Measurements from ENCODE around the gene DPP6. TPM values are rescaled to one million over a fixed set of nuclear protein-coding genes. Genes with fewer than 3 reads are reported as not detected.

The DPP6 gene
- total and polyA plus RNA-seq, 9 of the 15 experiments (the other 6 are each of a cell fraction or from before 2014, with no cell fraction given) = not detected

DNA sequence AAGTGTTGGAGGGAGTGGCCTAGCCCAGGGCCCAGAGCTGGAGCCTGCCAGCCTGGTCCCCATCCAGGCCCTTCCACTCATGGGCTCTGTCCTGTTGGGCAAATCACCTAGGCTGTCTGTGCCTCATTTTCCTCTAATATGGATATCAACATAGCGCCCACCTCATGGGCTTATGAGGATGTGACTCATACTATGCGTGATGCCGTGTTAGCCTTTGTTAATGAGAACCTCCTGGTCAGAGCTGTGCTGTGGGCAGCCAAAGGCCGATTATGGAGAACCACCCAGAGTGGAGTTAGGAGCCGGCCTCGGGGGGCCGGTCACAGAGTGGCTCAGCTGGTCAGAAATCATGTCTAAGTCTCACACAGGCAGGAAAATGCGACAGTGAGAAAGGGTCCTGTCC is 644.4 kb downstream of the DPP6 start (continued):
- TF ChIP-seq NRF1 (conservative IDR thresholded peaks at IDR 0.05 in 1 of 2, IDR thresholded peaks at IDR 0.05 in 1 of 2) = no peak

DNA sequence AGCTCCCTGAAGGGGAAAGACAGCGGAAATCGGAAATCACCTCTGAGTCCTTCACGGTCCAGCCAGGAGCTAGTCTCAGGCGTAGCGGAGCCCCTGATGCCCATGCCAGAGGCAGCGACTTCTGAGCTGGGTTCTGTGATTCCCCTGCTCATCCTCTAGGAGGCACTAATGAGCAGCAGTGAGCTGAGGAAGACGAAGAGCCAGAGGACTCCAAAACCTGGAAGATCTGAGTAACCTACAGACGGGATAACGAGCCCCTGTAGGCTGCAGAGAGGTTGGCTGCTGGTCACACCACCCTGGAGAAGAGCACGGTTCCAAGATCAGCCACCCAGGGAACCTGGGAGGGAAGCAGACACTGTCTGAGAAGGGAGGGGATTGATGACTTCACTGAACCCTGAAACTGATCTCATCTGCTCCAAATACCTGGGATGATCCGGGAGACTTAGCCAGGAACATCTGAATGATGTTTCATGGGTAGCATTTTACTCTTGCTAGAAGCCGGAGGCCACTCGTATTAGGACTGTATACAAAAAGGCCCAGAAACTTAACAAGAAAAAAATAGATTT is 646.6 kb downstream of the DPP6 start:
- Histone ChIP-seq H3K4me3 (no peak overlapping the region), H3K4me1 (replicated peaks in 1 of 2; ENCODE audit: control insufficient read depth in 2 of 2, insufficient read depth in 2 of 2, low read length in 2 of 2) (peaks cover 3 to 5% of the 10 kb centered on the region in 2 experiments; a peak in 2 of 5 replicates), H3K36me3 (ENCODE audit: control insufficient read depth, insufficient read depth, low read length) (no peaks in the 10 kb centered on the region), H3K79me2 (ENCODE audit: control insufficient read depth, insufficient read depth, low read length) (no peaks in the 10 kb centered on the region), H3K9me1 (ENCODE audit: control insufficient read depth, insufficient read depth, low read length) (no peaks in the 10 kb centered on the region), H4K20me1 (replicated peaks; ENCODE audit: control insufficient read depth, insufficient read depth, low read length) (no peaks in the 10 kb centered on the region), H3K9ac (ENCODE audit: insufficient read depth in 1 of 2, low read depth in 2 of 2, low read length in 2 of 2) (no peak overlapping the region), H2AFZ (ENCODE audit: low read depth, low read length) (peak overlapping the region; percentile 60), H3K27me3 (ENCODE audit: control insufficient read depth in 2 of 2, insufficient read depth in 2 of 2, low read length in 2 of 2) (peaks cover 0 to 27% of the 10 kb centered on the region in 2 experiments; a peak in 3 of 5 replicates), H3K9me3 (replicated peaks; ENCODE audit: control insufficient read depth, insufficient read depth, low read depth, low read length) (no peaks in the 10 kb centered on the region), H3K4me2 (ENCODE audit: insufficient read depth, low read length) (peak overlapping the region; percentile 44; the same call in 1 of the 2 replicates), H3K27ac (ENCODE audit: extremely low read depth, low read depth, low read length) (no peak overlapping the region)
- FAIRE-seq (peak; percentile 82), ATAC-seq (peak; percentile 83), DNase-seq (ENCODE audit: extremely low read depth in 1 of 4, low spot score in 3 of 4) (peak; percentile 71 to 84 (median 79))
- BruUV-seq (replicated peaks) = no TSS peak
- intact Hi-C loops (cut with micrococcal nuclease) = loop anchor here (1.0 kb wide), 3 partner anchors 45 to 90 kb away; no protein-coding TSS in a partner anchor
- POLR2A ChIA-PET = interaction anchor here (0.6 to 1.3 kb wide), 4 partner anchors 8 to 82 kb away, joined by 3 to 4 read pairs (median 4); no protein-coding TSS in a partner anchor
- 9% methylated on average over 13 of the region's 13 CpGs for WGBS (ENCODE audit: insufficient coverage, low coverage, missing lambda C conversion rate)
- in situ Hi-C loops (cut with MboI) = no loop called here
- CTCF ChIA-PET (ENCODE audit: low intra/inter-chr PET ratio) = interaction anchor here (1.1 to 1.4 kb wide), 2 partner anchors 45 kb away, joined by 4 to 6 read pairs; no protein-coding TSS in a partner anchor
- TF ChIP-seq, protein P1, sequence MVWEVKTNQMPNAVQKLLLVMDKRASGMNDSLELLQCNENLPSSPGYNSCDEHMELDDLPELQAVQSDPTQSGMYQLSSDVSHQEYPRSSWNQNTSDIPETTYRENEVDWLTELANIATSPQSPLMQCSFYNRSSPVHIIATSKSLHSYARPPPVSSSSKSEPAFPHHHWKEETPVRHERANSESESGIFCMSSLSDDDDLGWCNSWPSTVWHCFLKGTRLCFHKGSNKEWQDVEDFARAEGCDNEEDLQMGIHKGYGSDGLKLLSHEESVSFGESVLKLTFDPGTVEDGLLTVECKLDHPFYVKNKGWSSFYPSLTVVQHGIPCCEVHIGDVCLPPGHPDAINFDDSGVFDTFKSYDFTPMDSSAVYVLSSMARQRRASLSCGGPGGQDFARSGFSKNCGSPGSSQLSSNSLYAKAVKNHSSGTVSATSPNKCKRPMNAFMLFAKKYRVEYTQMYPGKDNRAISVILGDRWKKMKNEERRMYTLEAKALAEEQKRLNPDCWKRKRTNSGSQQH (CRISPR knock-in tag; IDR thresholded peaks at IDR 0.05) = no peak
- TF ChIP-seq SIN3A (IDR thresholded peaks at IDR 0.05; ENCODE audit: borderline replicate concordance in 2 of 2, control insufficient read depth in 1 of 2, low read depth in 2 of 2, low read length in 2 of 2) = no peak
- TF ChIP-seq NR2F6 (CRISPR knock-in tag; IDR thresholded peaks at IDR 0.05) = no peak
- TF ChIP-seq SMARCC2 (IDR thresholded peaks at IDR 0.05; ENCODE audit: low read depth) = no peak
- TF ChIP-seq TEAD1 (CRISPR knock-in tag; IDR thresholded peaks at IDR 0.05) = no peak
- no peak for TF ChIP-seq PHF20 (IDR thresholded peaks at IDR 0.05; ENCODE audit: partially characterized antibody)
- no peak for TF ChIP-seq HNRNPH1 (optimal IDR thresholded peaks at IDR 0.05; ENCODE audit: low read depth, low read length)
- TF ChIP-seq ZNF76 (CRISPR knock-in tag; IDR thresholded peaks at IDR 0.05; ENCODE audit: borderline replicate concordance) = no peak
- TF ChIP-seq CTBP1 (IDR thresholded peaks at IDR 0.05; ENCODE audit: borderline replicate concordance) = no peak
- TF ChIP-seq, protein P2, sequence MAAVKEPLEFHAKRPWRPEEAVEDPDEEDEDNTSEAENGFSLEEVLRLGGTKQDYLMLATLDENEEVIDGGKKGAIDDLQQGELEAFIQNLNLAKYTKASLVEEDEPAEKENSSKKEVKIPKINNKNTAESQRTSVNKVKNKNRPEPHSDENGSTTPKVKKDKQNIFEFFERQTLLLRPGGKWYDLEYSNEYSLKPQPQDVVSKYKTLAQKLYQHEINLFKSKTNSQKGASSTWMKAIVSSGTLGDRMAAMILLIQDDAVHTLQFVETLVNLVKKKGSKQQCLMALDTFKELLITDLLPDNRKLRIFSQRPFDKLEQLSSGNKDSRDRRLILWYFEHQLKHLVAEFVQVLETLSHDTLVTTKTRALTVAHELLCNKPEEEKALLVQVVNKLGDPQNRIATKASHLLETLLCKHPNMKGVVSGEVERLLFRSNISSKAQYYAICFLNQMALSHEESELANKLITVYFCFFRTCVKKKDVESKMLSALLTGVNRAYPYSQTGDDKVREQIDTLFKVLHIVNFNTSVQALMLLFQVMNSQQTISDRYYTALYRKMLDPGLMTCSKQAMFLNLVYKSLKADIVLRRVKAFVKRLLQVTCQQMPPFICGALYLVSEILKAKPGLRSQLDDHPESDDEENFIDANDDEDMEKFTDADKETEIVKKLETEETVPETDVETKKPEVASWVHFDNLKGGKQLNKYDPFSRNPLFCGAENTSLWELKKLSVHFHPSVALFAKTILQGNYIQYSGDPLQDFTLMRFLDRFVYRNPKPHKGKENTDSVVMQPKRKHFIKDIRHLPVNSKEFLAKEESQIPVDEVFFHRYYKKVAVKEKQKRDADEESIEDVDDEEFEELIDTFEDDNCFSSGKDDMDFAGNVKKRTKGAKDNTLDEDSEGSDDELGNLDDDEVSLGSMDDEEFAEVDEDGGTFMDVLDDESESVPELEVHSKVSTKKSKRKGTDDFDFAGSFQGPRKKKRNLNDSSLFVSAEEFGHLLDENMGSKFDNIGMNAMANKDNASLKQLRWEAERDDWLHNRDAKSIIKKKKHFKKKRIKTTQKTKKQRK (IDR thresholded peaks at IDR 0.05; ENCODE audit: borderline replicate concordance, low read depth, low read length) = no peak
- TF ChIP-seq, protein P3, sequence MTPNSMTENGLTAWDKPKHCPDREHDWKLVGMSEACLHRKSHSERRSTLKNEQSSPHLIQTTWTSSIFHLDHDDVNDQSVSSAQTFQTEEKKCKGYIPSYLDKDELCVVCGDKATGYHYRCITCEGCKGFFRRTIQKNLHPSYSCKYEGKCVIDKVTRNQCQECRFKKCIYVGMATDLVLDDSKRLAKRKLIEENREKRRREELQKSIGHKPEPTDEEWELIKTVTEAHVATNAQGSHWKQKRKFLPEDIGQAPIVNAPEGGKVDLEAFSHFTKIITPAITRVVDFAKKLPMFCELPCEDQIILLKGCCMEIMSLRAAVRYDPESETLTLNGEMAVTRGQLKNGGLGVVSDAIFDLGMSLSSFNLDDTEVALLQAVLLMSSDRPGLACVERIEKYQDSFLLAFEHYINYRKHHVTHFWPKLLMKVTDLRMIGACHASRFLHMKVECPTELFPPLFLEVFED (CRISPR knock-in tag; conservative IDR thresholded peaks at IDR 0.05) = 0 out of 2 replicates have a peak, but pooled peaks have one; percentile 14
- no peak for TF ChIP-seq DACH1 (IDR thresholded peaks at IDR 0.05; ENCODE audit: partially characterized antibody)
- no peak for TF ChIP-seq ZSCAN32 (CRISPR knock-in tag; IDR thresholded peaks at IDR 0.05)
